GM21447 (cell line): ENCODE results near the gene KYAT1.
"Not testable (repeated sequence)": the region's sequence is repeated elsewhere in the genome, so short reads cannot be mapped to it uniquely, and the experiment has no call there.

Experiments
- ATAC-seq: cut with Tn5 transposase; IDR thresholded peaks from one replicate; pipeline ENCODE4 v1.9.1; 2021; ENCODE audit not compliant: unreplicated experiment

Gene KYAT1

DNA sequence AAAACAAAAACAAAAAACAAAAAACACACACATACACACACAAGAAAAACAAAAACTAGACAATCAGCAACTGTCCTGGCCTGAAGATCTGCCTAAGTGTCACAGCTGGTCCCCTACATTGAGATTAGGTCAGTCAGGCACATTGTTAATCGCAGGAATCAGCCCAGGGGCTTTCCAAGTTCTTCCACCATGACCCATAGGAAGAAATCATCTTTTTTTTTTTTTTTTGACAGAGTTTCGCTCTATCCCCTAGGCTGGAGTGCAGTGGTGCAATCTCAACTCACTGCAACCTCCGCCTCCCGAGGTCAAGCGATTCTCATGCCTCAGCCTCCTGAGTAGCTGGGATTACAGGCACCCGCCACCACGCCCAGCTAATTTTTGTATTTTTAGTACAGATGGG is 38.6 kb downstream of the KYAT1 start:
- not testable (repeated sequence) for ATAC-seq

DNA sequence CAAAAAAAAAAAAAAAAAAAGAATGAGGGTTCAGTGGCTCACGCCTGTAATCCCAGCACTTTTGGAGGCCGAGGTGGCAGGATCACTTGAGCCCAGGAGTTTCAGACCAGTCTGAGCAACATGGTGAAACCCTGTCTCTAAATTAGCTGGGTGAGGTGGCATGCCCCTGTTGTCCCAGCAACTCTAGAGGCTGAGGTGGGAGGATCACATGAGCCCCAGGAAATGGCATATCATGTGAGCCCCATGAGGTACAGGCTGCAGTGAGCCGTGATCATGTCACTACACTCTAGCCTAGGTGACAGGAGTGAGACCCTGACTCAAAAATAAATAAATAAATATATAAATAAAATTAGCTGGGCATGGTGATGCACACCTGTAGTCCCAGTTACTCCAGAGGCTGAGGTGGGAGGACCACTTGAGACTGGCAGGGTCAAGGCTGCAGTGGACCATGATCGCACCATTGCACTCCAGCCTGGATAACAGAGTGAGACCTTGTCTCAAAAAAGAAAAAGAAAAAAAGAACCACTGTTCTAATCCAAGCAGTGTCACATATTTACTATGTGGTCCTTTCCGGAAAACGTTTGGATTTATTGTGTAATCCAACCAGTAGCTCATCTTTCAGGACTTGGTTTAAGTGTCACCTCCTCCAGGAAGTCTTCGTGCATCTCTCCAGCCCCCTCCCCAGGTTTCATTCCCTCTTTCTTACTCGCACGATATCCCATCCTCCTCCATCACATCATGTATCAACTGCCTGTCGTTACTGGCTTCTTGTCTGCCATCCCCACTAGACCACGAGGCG is 39.9 kb downstream of the KYAT1 start:
- no peak for ATAC-seq

DNA sequence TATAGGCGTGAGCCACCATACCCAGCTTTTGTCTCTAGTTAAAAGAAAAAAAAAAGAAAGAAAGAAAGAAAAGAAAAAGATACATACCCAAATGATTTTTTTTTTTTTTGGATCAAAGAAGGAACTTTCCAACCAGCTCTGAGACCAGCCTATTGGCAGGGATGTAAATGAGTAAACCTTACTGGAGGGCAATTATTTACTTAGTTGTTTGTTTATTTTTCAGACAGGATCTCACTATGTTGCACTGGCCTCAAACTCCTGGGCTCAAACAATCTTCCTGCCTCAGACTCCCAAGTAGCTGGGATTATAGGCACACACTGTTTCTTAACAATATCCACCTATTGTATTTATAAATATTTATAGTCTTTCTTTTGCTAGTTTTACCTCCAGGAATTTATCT is 41.2 kb downstream of the KYAT1 start:
- ATAC-seq, result no peak

DNA sequence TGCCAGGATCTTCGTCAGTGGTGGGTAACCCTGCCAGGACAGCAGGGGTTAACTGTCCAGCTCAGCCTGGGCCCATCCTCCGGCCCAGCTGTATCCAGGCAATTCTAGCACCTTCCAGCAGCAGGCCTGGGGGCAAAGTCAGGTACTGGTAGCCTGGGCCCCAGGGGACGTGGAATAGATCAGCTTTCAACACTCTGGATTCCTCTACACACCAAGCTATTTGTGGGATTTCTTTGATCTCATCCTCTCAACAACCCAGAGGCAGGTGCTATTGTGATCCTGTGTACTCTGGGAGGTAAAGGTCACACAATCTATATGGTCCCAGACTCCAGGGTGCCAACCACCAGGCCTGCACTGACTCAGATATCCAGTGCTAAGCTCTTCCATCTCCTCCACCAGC is 43.4 kb downstream of the KYAT1 start:
- ATAC-seq, result no peak

DNA sequence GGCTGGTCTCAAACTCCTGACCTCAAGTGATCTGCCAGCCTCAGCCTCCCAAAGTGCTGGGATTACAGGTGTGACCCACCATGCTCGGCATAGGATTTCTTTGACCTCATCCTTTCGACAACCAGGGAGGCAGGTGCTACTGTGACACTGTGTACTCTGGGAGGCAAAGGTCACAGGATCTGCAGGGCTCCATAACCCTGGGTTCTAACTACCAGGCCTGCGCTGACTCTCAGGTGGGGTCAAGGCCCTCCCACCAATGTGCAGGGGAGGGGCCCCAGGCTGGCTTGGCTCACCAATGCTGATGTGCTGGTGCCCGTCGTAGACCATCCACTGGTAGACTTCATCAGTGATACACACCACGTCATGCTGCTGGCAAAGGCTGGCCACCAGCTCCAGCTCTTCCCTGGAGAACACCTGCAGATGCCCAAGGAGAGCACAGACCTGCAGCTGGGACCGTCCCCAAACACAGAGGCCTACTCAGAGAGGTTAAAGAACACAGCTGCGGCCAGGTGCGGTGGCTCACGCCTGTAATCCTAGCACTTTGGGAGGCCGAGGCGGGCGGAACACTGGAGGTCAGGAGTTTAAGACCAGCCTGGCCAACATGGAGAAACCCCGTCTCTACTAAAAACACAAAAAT is 45.1 kb downstream of the KYAT1 start:
- ATAC-seq, result no peak

DNA sequence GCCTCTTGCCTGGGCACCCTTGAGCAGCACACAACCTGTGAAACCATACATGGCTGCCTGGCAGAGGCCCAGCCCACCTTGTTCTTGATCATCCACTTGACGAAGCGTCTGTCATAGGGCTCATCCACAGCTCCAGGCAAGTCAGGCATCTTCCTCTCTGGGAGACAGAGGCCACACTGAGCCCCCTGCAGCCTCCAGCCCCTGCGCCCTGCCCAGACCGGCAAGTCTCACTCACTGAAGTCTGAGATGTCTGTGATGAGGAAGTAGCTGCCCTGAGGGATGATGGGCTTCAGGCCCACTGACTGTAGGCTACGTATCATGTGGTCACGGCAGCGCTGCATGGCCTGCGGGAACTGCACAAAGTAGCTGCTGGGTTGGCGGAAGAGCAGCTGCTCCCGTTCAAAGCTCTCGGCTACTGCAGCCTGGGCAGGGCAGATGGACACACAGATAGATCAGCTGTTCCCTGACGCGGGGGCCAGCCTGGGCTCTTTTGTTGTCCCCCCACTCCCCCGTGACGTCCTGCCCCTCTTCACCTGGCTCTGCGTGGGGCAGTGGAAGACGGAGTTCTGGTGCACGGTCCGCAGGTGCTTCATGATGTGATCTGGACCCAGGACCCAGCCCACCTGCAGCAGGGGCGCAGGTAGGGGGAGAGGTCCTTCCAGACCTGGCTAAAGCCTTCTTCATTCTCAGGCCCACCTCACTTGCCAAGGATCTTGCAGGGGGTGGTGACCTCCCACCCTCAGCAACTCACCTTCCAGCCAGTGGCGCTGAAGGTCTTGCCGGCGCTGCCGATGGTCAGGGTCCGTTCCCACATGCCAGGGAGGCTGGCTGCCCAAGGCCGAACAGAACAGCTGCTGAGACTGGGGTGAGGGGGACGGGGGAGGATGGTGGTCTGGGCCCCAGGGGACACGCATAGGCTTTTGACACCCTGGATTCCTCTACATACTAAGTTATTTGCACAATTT is 46.2 kb downstream of the KYAT1 start:
- ATAC-seq, result no peak

DNA sequence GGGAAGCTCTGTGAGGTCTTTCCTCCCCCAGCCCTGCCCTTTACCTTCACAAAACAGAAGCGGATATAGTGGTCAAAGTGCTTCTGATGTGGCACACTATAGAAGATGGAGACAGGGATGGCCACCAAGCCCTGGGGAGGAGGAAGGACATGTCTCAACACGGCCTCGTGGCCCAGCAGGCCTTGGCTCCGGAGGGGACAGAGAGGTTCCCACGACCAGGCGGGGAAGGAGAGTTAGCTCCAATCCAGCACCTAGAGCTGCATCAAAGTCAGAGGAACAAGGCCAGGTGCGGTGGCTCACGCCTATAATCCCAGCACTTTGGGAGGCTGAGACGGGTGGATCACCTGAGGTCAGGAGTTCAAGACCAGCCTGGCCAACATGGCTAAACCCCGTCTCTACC is 48.1 kb downstream of the KYAT1 start:
- no peak for ATAC-seq

DNA sequence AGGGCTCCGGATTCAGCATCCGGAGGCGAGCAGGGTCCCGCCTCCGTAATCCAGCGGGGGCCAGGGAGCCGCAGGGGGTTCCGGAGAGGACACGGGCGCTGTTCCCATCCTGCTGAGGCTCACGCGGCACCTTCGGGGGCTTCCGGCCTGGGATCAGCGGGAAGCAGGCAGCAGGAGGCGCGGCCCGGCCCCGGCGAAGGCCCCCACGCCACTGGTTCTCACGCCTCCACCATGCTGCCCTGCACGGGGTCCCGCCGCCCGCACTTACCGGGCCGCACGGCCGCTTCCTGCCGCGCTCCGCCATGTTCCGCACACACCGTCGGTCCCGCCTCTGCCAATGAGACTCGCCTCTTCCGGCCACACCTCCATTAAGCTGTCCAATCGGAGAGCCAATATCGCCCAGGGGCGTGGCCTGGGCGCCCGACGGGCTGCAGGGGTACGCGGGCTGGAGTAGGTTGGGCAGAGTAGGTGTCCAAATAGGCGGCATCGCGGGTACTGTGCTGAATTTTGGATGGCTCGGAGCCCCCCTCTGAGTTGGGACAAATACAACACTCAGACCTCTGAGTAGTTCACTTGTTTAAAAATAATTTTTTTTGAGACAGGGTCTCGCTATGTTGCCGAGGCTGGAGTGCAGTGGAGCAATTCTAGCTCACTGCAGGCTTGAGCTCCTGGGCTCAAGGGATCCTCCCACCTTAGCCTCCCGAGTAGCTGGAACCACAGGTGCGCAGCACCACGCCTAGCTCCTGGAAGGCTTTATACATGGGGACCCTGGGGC is 52.1 kb downstream of the KYAT1 start, which contains the start of gene SPOUT1:
Gene SPOUT1, minus strand, starts transcription at position 318 of the 775 bp plus-strand sequence. Its CDS starts 14 bp downstream, at position 304.
- peak; percentile 98 for ATAC-seq

DNA sequence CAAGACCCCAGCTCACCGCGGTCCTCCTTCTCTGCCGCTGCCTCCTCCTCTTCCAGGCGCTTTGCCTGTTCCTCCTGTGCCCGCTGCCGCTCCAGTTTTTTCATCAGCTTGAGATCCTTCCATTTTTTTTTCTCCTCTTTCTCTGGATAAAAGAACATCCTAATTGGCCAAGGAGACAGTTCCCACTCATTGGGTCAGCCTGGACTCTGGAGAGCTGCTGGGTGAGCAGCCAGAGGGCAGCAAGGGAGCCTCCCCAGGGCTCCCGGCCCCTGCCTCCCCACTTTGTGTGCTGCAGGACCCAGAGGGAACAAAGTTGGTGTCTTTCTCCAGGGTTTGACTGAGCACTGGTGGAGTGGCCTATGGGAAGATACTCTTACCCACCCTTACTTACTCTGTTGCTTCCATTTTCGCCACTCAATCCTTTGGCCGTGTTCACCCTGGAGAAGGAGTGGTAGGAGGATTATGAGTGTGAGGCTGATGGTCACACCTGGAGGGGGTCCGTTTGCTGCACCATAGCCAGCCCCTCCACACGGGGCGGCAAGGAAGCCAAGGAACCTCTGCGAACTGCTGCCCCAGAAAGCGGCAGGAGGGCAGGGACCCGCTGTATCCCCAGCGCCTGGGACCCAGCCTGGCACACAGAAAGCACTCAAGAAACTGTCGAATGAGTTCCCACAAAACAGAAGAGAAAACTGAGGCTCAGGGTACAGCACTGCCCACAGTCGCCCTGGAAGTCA is 52.9 kb downstream of the KYAT1 start:
- ATAC-seq, result no peak

DNA sequence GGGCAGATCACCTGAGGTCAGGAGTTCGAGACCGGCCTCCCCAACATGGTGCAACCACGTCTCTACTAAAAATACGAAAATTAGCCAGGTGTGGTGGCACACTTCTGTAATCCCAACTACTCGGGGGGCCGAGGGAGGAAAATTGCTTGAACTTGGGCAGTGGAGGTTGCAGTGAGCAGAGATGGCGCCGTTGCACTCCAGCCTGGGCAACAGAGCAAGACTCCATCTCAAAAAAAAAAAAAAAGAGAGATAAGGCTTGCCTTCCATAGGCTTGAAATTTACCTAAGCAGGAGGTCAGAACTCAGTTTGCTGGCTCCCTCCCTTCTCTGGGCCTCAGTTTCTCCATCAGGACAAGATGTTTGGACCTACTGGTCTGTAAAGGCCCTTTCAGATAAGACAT is 53.5 kb downstream of the KYAT1 start:
- no peak for ATAC-seq

DNA sequence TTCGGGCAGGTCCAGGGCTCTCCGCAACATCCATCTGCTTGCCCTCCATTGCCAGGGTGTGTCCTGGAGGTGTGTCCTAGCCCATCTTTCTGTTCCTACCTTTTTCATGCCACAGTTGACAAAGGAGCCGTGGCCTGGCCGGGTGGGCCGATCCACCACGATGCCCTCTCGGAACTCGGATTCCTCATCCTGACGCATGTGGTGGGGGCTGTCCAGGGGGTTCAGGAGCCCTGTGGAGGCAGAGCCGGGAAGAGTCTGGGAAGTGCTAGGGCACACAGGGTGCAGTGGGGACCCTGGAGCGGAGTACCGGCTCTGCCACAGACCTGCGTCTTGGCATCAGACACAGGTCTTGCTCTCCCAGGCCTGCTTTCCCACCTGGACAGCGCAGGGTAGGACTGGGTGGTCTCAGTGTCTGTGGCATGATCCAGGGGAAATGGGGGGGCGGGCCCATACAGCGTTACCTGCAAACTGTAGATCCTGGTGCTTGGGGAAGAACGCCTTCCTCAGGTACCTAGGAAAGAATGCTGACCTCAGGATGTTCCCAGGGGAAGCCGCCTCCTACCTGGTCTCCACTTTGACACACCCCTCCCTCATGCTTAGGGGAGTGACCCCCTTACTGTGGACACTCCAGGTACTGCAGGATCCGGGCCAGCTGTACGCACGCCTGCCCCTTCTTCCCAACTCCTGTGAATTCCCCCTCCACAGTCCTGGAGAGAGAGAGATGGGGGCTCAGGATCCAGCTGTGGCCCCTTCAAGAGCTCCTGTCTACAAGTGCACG is 55.6 kb downstream of the KYAT1 start:
- no peak for ATAC-seq

DNA sequence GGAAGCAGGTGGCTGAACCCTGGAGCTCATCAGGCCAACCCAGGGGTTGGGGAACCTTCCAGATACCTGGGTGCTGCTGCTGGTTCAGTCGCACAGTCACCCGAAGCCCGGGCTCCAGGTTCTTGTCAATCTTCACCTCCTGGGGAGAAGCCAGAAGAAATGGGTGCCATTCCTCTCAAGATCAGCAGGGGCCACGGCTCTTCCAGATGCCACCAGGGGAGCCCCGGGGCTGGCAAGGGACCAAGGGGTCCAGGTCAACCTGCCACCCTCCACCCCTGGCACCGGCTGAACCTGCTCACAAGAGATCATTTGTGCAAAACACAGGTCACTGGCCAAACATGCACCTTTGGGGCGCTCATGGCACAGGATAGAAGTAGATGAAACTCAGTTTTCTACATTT is 56.8 kb downstream of the KYAT1 start:
- ATAC-seq, result no peak

DNA sequence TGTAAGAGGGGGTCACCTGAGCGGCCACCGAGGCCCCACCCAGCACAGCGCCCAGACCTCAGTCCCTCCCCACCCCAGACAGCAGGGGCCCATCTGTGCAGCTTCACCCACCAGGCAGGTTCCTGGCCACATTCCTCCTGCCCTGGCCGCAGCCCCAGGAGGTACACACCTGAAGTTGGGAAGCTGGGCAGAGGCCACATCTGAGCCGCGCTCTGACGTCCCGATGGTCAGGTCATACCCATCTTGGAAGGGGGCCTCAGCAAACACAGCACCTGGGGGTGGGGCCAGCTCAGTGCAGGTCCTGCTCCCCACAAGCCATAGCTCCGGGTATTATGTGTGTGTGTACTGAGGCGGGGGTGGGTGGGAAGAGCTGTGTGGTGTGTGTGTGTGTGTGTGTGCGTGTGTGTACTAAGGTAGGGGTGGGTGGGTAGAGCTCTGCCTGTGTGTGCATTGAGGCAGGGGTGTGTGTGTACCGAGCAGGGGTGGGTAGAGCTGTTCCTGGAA is 57.8 kb downstream of the KYAT1 start:
- no peak for ATAC-seq

DNA sequence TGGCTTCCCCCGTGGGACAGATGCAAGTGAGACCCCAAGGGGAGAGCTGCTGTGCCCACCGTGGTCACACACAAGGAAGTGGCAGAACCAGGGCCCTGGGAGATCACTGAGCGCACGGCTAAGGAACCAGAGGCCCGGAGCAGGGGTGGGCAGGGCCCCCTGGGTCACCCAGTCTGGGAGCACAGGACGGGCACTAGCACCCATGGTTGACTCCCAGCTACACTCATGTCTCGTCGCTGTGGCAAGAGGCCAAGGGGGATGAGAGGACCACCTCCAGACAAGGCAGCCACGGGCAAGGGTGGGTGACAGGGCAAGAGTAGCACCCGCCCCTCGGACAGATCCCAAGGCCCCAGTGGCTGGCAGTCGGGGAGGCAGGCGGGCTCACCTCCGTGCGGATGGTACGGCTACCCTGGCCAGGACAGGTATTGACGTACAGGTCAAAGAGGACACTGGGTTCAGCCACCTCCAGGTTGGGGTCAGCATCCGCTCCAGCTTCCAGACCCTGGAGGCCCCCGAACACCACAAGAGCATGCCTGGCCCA is 58.3 kb downstream of the KYAT1 start:
- no peak for ATAC-seq

DNA sequence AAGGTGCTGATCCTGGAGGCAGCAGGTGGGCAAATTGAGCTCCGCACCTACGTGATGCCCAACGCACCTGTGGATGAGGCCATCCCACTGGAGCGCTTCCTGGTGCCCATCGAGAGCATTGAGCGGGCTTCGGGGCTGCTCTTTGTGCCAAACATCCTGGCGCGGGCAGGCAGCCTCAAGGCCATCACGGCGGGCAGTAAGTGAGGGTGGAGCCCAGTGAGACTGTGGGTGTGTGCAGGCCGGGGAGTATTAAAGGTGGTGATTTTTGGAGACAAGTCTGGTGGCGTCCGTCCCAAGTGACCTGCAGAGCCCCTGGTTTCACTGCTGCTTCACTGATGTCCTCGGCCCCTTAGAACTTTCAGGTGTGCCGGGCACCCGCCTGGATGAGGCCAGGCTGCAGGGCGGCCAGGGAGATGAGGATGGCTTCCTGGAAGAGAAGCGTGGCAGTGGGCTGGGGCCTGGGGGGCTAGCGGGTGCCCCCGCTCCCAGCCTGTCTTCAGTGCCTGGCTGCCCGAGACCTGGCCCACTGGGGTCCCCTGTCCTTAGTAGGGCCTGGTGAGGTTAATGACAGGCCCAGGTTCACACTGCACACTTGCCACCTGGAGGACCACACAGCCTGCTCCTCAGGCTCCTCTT is 59.2 kb downstream of the KYAT1 start:
- ATAC-seq, result no peak

DNA sequence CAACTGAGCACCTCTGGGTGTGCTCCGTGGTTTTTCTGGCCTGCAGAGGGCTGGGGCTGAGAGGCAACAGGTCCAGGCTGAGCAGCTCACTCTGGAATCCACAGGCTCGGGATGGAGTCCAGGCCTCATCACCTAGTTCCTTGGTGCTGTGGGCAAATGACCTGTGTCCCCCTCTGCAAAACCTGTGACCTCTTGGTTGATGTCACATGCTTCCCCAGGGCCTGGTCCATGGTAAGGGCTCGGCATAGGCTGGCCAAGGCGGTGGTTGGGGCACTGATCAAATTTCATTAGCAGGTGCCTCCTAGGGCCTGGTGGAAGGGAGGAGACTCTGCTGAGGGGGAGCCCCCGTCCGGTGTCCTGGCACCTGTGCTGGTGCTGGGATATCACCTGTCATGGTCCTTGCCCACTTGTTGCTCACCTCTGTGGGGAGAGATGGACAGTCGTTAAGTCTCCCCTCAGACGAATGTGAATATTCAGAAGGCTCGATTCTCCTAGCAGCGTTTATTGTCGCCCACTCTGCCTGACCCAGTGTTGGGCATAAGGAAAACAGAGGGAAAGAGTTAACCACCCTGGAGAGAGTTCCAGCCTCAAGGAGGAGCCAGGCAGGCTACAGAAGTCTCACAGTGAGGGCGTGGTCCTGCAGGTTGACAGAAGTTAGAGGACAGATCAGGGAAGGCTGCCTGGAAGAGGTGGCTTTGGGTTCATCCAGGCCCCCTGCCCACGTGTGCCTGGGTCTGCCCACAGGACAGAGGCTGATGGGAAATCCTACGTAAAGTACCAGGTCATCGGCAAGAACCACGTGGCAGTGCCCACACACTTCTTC is 60.0 kb downstream of the KYAT1 start:
- no peak for ATAC-seq
